K562 (cell line): ENCODE measurements around the gene ZNF644. TPM values are rescaled to one million over a fixed set of nuclear protein-coding genes. Genes with fewer than 3 reads are reported as not detected.
A peak's percentile ranks its signal among the peaks of the same experiment; 100 is the strongest.

Experiments used
- ATAC-seq: fragments of 200-7000 bp; cut with Tn5 transposase; 3 replicates; pipeline ENCODE4 v1.9.1; 2020; ENCODE audit warnings: moderate library complexity
- BruUV-seq: library from RNA; stranded (reverse); fragments of 400-500 nt; replicated peaks from 2 replicates; lab custom pipeline; 2021; lab: Mats Ljungman, UMichigan
- CTCF ChIA-PET: fragments of 300-600 bp; formaldehyde crosslinking; extraction: SDS; loops from one replicate; lab custom pipeline; 2021; ENCODE audit warnings: low intra/inter-chr PET ratio; lab: Yijun Ruan, JAX
- POLR2A ChIA-PET: fragments of 300-600, 350-650 bp; sonication (Branson Sonifier 250); formaldehyde crosslinking; extraction: SDS; loops from one replicate; lab custom pipeline; 2021; ENCODE audit warnings: antibody characterized with exemption, inconsistent platforms; lab: Yijun Ruan, JAX
- DNase-seq, 4 experiments: peaks; one replicate each; pipeline versions ENCODE4 v3.0.0 to v3.0.0-alpha.2; 2011 to 2018; ENCODE audit warnings: low spot score in 3 of 4, mixed read lengths in 3 of 4; ENCODE audit errors: extremely low read depth in 1 of 4
- FAIRE-seq: peaks from 2 replicates; lab custom pipeline; 2011; peaks lifted over from hg19 to GRCh38; lab: Jason Lieb, UNC
- H2AFZ ChIP-seq: 2 replicates; pipeline ENCODE4 v1.6.0; 2011; ENCODE audit warnings: low read depth, low read length, control low read depth, inconsistent platforms
- H3K27ac ChIP-seq: fragments of 200-600 bp; 3 replicates; pipeline ENCODE4 v1.8.0; 2011; ENCODE audit warnings: low read depth, mild to moderate bottlenecking, control low read depth, inconsistent platforms, low read length, moderate library complexity, mixed read lengths; ENCODE audit errors: extremely low read depth
- H3K27me3 ChIP-seq, 2 experiments: fragments of 300-600 bp in 1 of 2; 2 replicates in 1 of 2; 3 replicates in 1 of 2; pipeline versions ENCODE4 v1.6.0 to v1.8.0; 2011; ENCODE audit warnings: inconsistent platforms in 2 of 2, low read length in 2 of 2, mild to moderate bottlenecking in 1 of 2, mixed read lengths in 1 of 2, moderate library complexity in 1 of 2; ENCODE audit not compliant: control insufficient read depth in 2 of 2, insufficient read depth in 2 of 2
- H3K36me3 ChIP-seq: fragments of 300-600 bp; 3 replicates; pipeline ENCODE4 v1.8.0; 2011; ENCODE audit warnings: mild to moderate bottlenecking, low read length, inconsistent platforms; ENCODE audit not compliant: control insufficient read depth, insufficient read depth
- H3K4me1 ChIP-seq, 2 experiments: fragments of 200-600 bp in 1 of 2; replicated peaks in 1 of 2; 2 replicates in 1 of 2; 3 replicates in 1 of 2; pipeline versions ENCODE4 v1.5.1 to v1.8.0; 2011; ENCODE audit warnings: inconsistent platforms in 2 of 2, low read length in 2 of 2, mild to moderate bottlenecking in 1 of 2, mixed read lengths in 1 of 2, moderate library complexity in 1 of 2; ENCODE audit not compliant: control insufficient read depth in 2 of 2, insufficient read depth in 2 of 2
- H3K4me2 ChIP-seq: 2 replicates; pipeline ENCODE4 v1.6.1; 2011; ENCODE audit warnings: low read length, control low read depth, inconsistent platforms, mixed read lengths; ENCODE audit not compliant: insufficient read depth
- H3K4me3 ChIP-seq: fragments of 200-600 bp; sonication (generic), shearing (Covaris generic); 2 replicates; pipeline ENCODE4 v1.5.1; 2016; ENCODE audit warnings: control low read depth, inconsistent platforms
- H3K79me2 ChIP-seq: fragments of 200-600 bp; 3 replicates; pipeline ENCODE4 v1.8.0; 2011; ENCODE audit warnings: low read length, inconsistent platforms; ENCODE audit not compliant: control insufficient read depth, insufficient read depth
- H3K9ac ChIP-seq, 2 experiments: 2 replicates each; pipeline versions ENCODE4 v1.6.0 to v1.6.1; 2011; ENCODE audit warnings: low read depth in 2 of 2, low read length in 2 of 2, control low read depth in 1 of 2, inconsistent platforms in 1 of 2, mild to moderate bottlenecking in 1 of 2, mixed read lengths in 1 of 2; ENCODE audit not compliant: insufficient read depth in 1 of 2
- H3K9me1 ChIP-seq: one replicate; pipeline ENCODE4 v1.6.0; 2011; ENCODE audit warnings: inconsistent platforms, mild to moderate bottlenecking, low read length, moderate library complexity; ENCODE audit not compliant: control insufficient read depth, insufficient read depth
- H3K9me3 ChIP-seq: replicated peaks from 2 replicates; pipeline ENCODE4 v1.5.1; 2011; ENCODE audit warnings: low read depth, low read length, inconsistent platforms; ENCODE audit not compliant: control insufficient read depth, insufficient read depth
- H4K20me1 ChIP-seq: replicated peaks from 2 replicates; pipeline ENCODE4 v1.6.1; 2011; ENCODE audit warnings: low read length, inconsistent platforms, mixed read lengths; ENCODE audit not compliant: control insufficient read depth, insufficient read depth
- NEUROD1 ChIP-seq: fragments of 150-350 bp; IDR thresholded peaks from 2 replicates; pipeline ENCODE4 v1.6.1; 2014; ENCODE audit warnings: borderline replicate concordance, low read length, low read depth; ENCODE audit not compliant: partially characterized antibody
- NFATC3 ChIP-seq: fragments of 450-650 bp; IDR thresholded peaks from 2 replicates; pipeline ENCODE4 v1.6.1; 2017; ENCODE audit warnings: mild to moderate bottlenecking
- SAFB ChIP-seq: fragments of 200-400 bp; formaldehyde crosslinking; IDR thresholded peaks from 2 replicates; pipeline ENCODE4 v1.6.1; 2017; ENCODE audit warnings: low read depth, low read length, borderline replicate concordance
- SNIP1 ChIP-seq: fragments of 450-650 bp; IDR thresholded peaks from 2 replicates; pipeline ENCODE4 v1.7.1; 2017; ENCODE audit warnings: low read depth, mild to moderate bottlenecking
- TCF7 ChIP-seq: sonication (generic); IDR thresholded peaks from 2 replicates; pipeline ENCODE4 v1.6.1; 2016; ENCODE audit warnings: antibody characterized with exemption, borderline replicate concordance
- TCFL5 ChIP-seq: fragments of 250-450 bp; sonication (Bioruptor Pico); conservative IDR thresholded peaks from 2 replicates; pipeline ENCODE4 v1.6.1; 2021; ENCODE audit warnings: mild to moderate bottlenecking, moderate library complexity, matching md5 sums
- ZKSCAN1 ChIP-seq: fragments of 150-350 bp; IDR thresholded peaks from 2 replicates; pipeline ENCODE4 v1.6.1; 2016; ENCODE audit warnings: low read depth, low read length
- WGBS: fragments of 100-300 bp; shearing (Covaris generic); methylation state at CpG from one replicate; pipeline ENCODE4 v1.1.6; 2016; ENCODE audit warnings: low coverage, mixed read lengths; ENCODE audit not compliant: insufficient coverage; ENCODE audit errors: missing lambda C conversion rate; 5-methylcytosine and 5-hydroxymethylcytosine counted together
- in situ Hi-C: fragments of 300-500 bp; cut with MboI; formaldehyde crosslinking; loops from 4 replicates; pipeline ENCODE4 v1.15.0; 2018; ENCODE audit warnings: inconsistent platforms, mixed read lengths
- intact Hi-C: fragments of 100-400 bp; cut with micrococcal nuclease; formaldehyde crosslinking; loops from 2 replicates; pipeline ENCODE4 v1.14.2; 2022
- polyA plus RNA-seq, 8 experiments: library from polyadenylated mRNA; depleted of rRNA in 4 of 8; stranded (reverse) in 5 of 8; unstranded in 3 of 8; fragments of >200 nt; fragmentation: Nextera tagmentation in 2 of 8; fragmentation: Illumina TruSeq in 1 of 8; extraction: Ambion mirVana in 2 of 8; extraction: Trizol in 1 of 8; gene quantifications; 2 replicates each; pipeline versions ENCODE4 v1.2.1 to v1.2.3, GENCODE V29; 2011 to 2014; ENCODE audit warnings: inconsistent platforms in 1 of 8, missing spikeins in 1 of 8
- total RNA-seq, 7 experiments: library from RNA; depleted of rRNA in 6 of 7; stranded (reverse); fragments of >200 nt in 6 of 7; fragmentation: Illumina TruSeq in 2 of 7; extraction: Trizol in 2 of 7; gene quantifications; 2 replicates each; pipeline versions ENCODE4 v1.2.1 to v1.2.3, GENCODE V29; 2011 to 2021; ENCODE audit warnings: low replicate concordance in 1 of 7
- TF ChIP-seq, protein P1 (sequence below), 2 experiments: IDR thresholded peaks; 2 replicates each; pipeline ENCODE4 v1.6.1; 2012; ENCODE audit warnings: improper control_type of control experiment in 2 of 2, low read depth in 2 of 2, low read length in 2 of 2, borderline replicate concordance in 1 of 2
- TF ChIP-seq, protein P2 (sequence below), 3 experiments: IDR thresholded peaks in 2 of 3; conservative IDR thresholded peaks in 1 of 3; 2 replicates each; pipeline ENCODE4 v1.5.1; 2011 to 2012; ENCODE audit warnings: low read length in 3 of 3, mild to moderate bottlenecking in 3 of 3, control low read depth in 2 of 3, improper control_type of control experiment in 1 of 3, inconsistent platforms in 1 of 3, low read depth in 1 of 3, mixed read lengths in 1 of 3, moderate library complexity in 1 of 3; ENCODE audit not compliant: insufficient read depth in 2 of 3

Gene ZNF644
- total and polyA plus RNA-seq, 9 of the 15 experiments (the other 6 are each of a cell fraction or from before 2014, with no cell fraction given), result 25.3 to 71.4 (median 39.6) TPM

DNA sequence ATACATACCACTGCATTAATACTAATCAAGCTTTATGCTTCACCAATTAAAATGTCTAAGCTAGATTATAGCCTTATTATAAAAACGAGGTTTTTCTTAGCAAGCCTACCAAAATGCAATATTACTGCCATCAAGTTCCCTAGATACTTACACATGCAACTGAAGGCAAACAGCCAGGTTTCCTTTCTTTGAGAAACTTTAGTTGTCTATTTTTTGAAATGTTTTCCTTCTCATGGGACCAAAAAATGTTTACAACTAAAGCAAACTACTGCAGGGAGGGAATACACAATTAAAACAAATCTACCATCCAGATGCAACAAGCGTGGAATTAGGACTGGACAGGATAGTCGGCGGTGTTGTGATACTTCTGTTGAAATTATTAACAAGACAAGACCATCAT lies 1.3 kb downstream of the ZNF644 start (continued):
- TF ChIP-seq ZKSCAN1, result no peak
- TF ChIP-seq SNIP1, result no peak
- TF ChIP-seq, protein P1, sequence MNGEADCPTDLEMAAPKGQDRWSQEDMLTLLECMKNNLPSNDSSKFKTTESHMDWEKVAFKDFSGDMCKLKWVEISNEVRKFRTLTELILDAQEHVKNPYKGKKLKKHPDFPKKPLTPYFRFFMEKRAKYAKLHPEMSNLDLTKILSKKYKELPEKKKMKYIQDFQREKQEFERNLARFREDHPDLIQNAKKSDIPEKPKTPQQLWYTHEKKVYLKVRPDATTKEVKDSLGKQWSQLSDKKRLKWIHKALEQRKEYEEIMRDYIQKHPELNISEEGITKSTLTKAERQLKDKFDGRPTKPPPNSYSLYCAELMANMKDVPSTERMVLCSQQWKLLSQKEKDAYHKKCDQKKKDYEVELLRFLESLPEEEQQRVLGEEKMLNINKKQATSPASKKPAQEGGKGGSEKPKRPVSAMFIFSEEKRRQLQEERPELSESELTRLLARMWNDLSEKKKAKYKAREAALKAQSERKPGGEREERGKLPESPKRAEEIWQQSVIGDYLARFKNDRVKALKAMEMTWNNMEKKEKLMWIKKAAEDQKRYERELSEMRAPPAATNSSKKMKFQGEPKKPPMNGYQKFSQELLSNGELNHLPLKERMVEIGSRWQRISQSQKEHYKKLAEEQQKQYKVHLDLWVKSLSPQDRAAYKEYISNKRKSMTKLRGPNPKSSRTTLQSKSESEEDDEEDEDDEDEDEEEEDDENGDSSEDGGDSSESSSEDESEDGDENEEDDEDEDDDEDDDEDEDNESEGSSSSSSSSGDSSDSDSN (IDR thresholded peaks at IDR 0.05; ENCODE audit: borderline replicate concordance in 1 of 2, low read depth in 2 of 2, low read length in 2 of 2), result no peak
- no peak for TF ChIP-seq NFATC3

DNA sequence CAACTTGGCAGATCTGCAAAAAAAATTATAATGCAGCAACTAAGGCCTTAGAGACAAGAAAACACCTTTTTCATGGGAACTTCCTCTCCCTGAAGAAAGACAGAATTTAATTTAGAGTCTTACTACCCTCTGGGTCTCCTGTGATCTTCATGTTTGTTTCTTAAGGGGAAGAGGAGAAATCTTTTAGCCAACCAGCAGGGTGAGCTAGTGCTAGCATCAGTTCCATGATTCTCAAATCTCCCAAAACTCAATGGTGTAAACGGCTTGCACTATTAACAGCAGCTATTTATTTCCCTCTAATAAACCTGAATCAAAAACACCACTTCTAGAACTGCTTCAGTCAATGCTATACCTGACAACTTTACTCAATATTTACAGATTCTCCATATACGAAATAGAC lies 3.8 kb downstream of the ZNF644 start:
- POLR2A ChIA-PET, result interaction anchor here (1.1 to 5.0 kb wide), 4 partner anchors 9 to 167 kb away, joined by 3 to 40 read pairs (median 4); no protein-coding TSS in a partner anchor

More for the DNA sequence above, 3.8 kb downstream of the ZNF644 start:
- H3K9me3 ChIP-seq, result no peaks in the 10 kb centered on the region
- no peak for TF ChIP-seq TCF7
- no peak for TF ChIP-seq NEUROD1
- TF ChIP-seq TCFL5, result no peak
- TF ChIP-seq, protein P2, sequence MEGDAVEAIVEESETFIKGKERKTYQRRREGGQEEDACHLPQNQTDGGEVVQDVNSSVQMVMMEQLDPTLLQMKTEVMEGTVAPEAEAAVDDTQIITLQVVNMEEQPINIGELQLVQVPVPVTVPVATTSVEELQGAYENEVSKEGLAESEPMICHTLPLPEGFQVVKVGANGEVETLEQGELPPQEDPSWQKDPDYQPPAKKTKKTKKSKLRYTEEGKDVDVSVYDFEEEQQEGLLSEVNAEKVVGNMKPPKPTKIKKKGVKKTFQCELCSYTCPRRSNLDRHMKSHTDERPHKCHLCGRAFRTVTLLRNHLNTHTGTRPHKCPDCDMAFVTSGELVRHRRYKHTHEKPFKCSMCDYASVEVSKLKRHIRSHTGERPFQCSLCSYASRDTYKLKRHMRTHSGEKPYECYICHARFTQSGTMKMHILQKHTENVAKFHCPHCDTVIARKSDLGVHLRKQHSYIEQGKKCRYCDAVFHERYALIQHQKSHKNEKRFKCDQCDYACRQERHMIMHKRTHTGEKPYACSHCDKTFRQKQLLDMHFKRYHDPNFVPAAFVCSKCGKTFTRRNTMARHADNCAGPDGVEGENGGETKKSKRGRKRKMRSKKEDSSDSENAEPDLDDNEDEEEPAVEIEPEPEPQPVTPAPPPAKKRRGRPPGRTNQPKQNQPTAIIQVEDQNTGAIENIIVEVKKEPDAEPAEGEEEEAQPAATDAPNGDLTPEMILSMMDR (IDR thresholded peaks at IDR 0.05 in 2 of 3, conservative IDR thresholded peaks at IDR 0.05 in 1 of 3; ENCODE audit: insufficient read depth in 2 of 3, low read depth in 1 of 3, low read length in 3 of 3), result peak; percentile 32 to 51 (median 36); a peak in 4 of 6 replicates
- no peak for TF ChIP-seq SAFB
- in situ Hi-C loops, result no loop called here
- no TSS peak for BruUV-seq
- H3K4me1 ChIP-seq, result peaks cover 13% of the 10 kb centered on the region in 2 experiments; a peak in 4 of 5 replicates
- no peak overlapping the region for H3K4me2 ChIP-seq
- FAIRE-seq (no peak), ATAC-seq (no peak), DNase-seq (peak in 2 of 4 experiments; percentile 27 to 30)
- no peak overlapping the region for H2AFZ ChIP-seq
- H3K4me3 ChIP-seq, result no peak overlapping the region
- intact Hi-C loops, result loop anchor here (10.0 kb wide), 1 partner anchor 147 kb away; no protein-coding TSS in a partner anchor
- no peaks in the 10 kb centered on the region for H3K27me3 ChIP-seq
- CTCF ChIA-PET, result no interaction called here
- peaks cover 94% of the 10 kb centered on the region for H3K79me2 ChIP-seq
- peaks cover 46% of the 10 kb centered on the region for H3K36me3 ChIP-seq
- 54% methylated on average over 2 of the region's 2 CpGs for WGBS
- H3K9me1 ChIP-seq, result no peaks in the 10 kb centered on the region
- no peak overlapping the region for H3K27ac ChIP-seq
- no peak overlapping the region for H3K9ac ChIP-seq
- H4K20me1 ChIP-seq, result peaks cover 7% of the 10 kb centered on the region; the same call in 1 of the 2 replicates
